Stomach (tissue), 9 donors: ENCODE measurements around the gene NDUFS1. TPM values are rescaled to one million over a fixed set of nuclear protein-coding genes. Genes with fewer than 3 reads are reported as not detected.

Experiments
- DNase-seq, 2 donors: peaks; one replicate each; pipeline versions ENCODE4 v3.0.0 to v3.0.0-alpha.2; 2013 to 2019
- H3K27ac ChIP-seq, 5 donors: fragments of 200-600 bp in 4 of 5; sonication (generic) in 4 of 5; one replicate each; pipeline ENCODE4 v1.5.1; 2013 to 2019; ENCODE audit warnings: mild to moderate bottlenecking in 1 of 5, moderate library complexity in 1 of 5
- H3K27me3 ChIP-seq, 3 donors: fragments of 200-600 bp; sonication (generic); one replicate each; pipeline ENCODE4 v1.5.1; 2017 to 2019; ENCODE audit warnings: mixed run types in 1 of 3
- H3K36me3 ChIP-seq, 4 donors: fragments of 200-600 bp; sonication (generic); 1 replicate in 3 of 4; 2 replicates in 1 of 4; pipeline ENCODE4 v1.5.1; 2016 to 2019
- H3K4me1 ChIP-seq, 4 donors: fragments of 200-600 bp; sonication (generic); one replicate each; pipeline ENCODE4 v1.5.1; 2016 to 2019
- H3K4me3 ChIP-seq, 4 donors: fragments of 200-600 bp; sonication (generic) in 3 of 4; one replicate each; pipeline ENCODE4 v1.5.1; 2016 to 2019; ENCODE audit warnings: mild to moderate bottlenecking in 1 of 4
- H3K9me3 ChIP-seq, 4 donors: fragments of 200-600 bp; sonication (generic); one replicate each; pipeline ENCODE4 v1.5.1; 2016 to 2019
- EP300 ChIP-seq: sonication (generic); formaldehyde crosslinking; IDR thresholded peaks from one replicate; pipeline ENCODE4 v1.6.1; 2017; ENCODE audit warnings: antibody characterized with exemption
- POLR2A ChIP-seq, 4 donors: fragments of 450-650 bp; IDR thresholded peaks; one replicate each; pipeline ENCODE4 v1.6.1; 2016; ENCODE audit warnings: antibody characterized with exemption in 4 of 4, control low read depth in 2 of 4, mild to moderate bottlenecking in 1 of 4, moderate library complexity in 1 of 4
- POLR2AphosphoS5 ChIP-seq, 3 donors: sonication (generic); formaldehyde crosslinking; IDR thresholded peaks; one replicate each; pipeline ENCODE4 v1.6.1; 2016; ENCODE audit warnings: antibody characterized with exemption in 3 of 3
- WGBS, 5 donors: extraction: QIAGEN DNeasy Blood & Tissue Kit in 3 of 5; methylation state at CpG; one replicate each; pipeline versions ENCODE4 v1.1.5 to v1.1.7; 2013 to 2018; 5-methylcytosine and 5-hydroxymethylcytosine counted together
- intact Hi-C: fragments of 100-400 bp; cut with DNase I; formaldehyde crosslinking; loops from one replicate; pipeline ENCODE4 v1.15.1; 2023; ENCODE audit warnings: low total_unique reads
- polyA plus RNA-seq, 3 donors: library from polyadenylated mRNA; stranded (reverse); fragments of 200-250 nt; gene quantifications; one replicate each; pipeline ENCODE4 v1.2.3, GENCODE V29; 2013
- total RNA-seq, 5 donors: library from RNA; depleted of rRNA; stranded (reverse); fragments of >200 nt; gene quantifications; one replicate each; pipeline versions ENCODE4 v1.1.0 to v1.2.3, GENCODE V29; 2014 to 2016
- TF ChIP-seq, protein P1 (sequence below), 7 experiments: fragments of 450-650 bp in 4 of 7; fragments of 200-600 bp in 3 of 7; sonication (generic) in 3 of 7; IDR thresholded peaks; one replicate each; pipeline ENCODE4 v1.5.1; 2016 to 2019; ENCODE audit warnings: antibody characterized with exemption in 7 of 7, control low read depth in 2 of 7, mild to moderate bottlenecking in 1 of 7
- donor health status: healthy with polysubstance abuse.
- donor health status: Bipolar disorder and iron deficiency.
- donor health status: healthy.

Gene NDUFS1
- total and polyA plus RNA-seq, 8 donors, result 9.8 to 143 (median 37.6) TPM

DNA sequence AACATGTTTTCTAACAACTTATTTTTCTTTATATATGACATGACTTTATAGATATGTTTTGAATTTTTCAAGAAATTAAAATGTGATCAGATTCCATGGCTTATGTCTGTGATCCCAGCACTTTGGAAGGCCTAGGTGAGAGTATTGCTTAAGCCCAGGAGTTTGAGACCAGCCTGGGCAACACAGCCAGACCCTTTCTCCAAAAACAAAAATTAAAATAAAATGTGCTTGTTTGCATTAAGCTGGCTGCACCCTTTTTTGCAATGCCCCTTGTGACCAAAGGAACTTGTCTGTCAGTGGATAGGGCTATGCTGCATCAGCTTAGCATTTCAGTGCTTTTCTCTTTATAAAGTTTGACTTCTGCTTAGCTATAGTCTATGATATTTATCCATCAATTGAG is 71.0 kb downstream of the NDUFS1 start:
- intact Hi-C loops, result no loop called here
- Histone ChIP-seq H3K9me3 (no peaks in the 10 kb centered on the region), H3K4me1 (peaks cover 5 to 41% (median 24%) of the 10 kb centered on the region in 4 donors), H3K27ac (no peak overlapping the region), H3K4me3 (no peak overlapping the region), H3K27me3 (no peaks in the 10 kb centered on the region), H3K36me3 (peaks cover 6 to 15% (median 13%) of the 10 kb centered on the region in 4 donors)
- TF ChIP-seq POLR2AphosphoS5 (IDR thresholded peaks at IDR 0.05) (no peak), EP300 (no peak), POLR2A (IDR thresholded peaks at IDR 0.05) (no peak)
- TF ChIP-seq, protein P1, sequence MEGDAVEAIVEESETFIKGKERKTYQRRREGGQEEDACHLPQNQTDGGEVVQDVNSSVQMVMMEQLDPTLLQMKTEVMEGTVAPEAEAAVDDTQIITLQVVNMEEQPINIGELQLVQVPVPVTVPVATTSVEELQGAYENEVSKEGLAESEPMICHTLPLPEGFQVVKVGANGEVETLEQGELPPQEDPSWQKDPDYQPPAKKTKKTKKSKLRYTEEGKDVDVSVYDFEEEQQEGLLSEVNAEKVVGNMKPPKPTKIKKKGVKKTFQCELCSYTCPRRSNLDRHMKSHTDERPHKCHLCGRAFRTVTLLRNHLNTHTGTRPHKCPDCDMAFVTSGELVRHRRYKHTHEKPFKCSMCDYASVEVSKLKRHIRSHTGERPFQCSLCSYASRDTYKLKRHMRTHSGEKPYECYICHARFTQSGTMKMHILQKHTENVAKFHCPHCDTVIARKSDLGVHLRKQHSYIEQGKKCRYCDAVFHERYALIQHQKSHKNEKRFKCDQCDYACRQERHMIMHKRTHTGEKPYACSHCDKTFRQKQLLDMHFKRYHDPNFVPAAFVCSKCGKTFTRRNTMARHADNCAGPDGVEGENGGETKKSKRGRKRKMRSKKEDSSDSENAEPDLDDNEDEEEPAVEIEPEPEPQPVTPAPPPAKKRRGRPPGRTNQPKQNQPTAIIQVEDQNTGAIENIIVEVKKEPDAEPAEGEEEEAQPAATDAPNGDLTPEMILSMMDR (IDR thresholded peaks at IDR 0.05), result no peak
- DNase-seq, result no peak

DNA sequence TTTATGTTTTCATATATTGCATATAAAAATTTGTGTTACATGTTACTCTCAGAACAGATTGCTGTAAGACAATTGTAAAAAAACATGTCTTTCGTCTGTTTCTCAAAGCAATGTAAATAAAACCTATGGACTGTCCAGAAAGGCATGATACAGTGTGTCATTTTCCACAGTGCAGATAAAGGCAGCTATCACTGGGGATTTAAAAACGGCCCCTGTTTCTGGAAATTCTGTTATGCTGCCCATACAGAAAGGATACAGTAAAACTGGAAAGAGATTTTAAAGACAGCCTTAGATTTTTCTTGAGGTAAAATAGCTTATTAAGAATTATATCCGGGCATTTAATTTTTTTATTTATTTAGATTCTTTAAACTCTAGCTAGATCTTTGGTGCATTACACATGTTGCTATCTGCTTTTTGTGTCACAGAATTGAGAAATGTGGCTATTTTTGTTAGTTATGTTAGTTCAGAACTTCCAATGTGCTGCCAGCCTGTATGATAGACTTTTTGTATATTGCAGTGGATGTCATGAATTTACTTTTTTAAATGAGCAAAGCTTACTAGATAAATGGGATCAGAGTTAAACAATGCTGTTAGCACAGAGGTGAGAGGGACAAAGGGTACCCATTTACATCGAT is 72.4 kb downstream of the NDUFS1 start:
- Histone ChIP-seq H3K27me3 (no peaks in the 10 kb centered on the region), H3K36me3 (peaks cover 6 to 15% (median 12%) of the 10 kb centered on the region in 4 donors), H3K4me3 (peak overlapping the region; percentile 66 to 91 (median 78)), H3K4me1 (peaks cover 9 to 50% (median 31%) of the 10 kb centered on the region in 4 donors), H3K9me3 (no peaks in the 10 kb centered on the region), H3K27ac (peak overlapping the region in 4 of 5 donors; percentile 98 to 100 (median 99))
- intact Hi-C loops, result no loop called here
- WGBS, 5 donors, result 0 to 2% (median 1%) methylated on average over 4 of the region's 4 CpGs
- peak in 1 of 2 donors; percentile 45 for DNase-seq
- TF ChIP-seq EP300, result no peak
- TF ChIP-seq, protein P1 (IDR thresholded peaks at IDR 0.05), result no peak
- no peak for TF ChIP-seq POLR2A (IDR thresholded peaks at IDR 0.05)
- no peak for TF ChIP-seq POLR2AphosphoS5 (IDR thresholded peaks at IDR 0.05)

DNA sequence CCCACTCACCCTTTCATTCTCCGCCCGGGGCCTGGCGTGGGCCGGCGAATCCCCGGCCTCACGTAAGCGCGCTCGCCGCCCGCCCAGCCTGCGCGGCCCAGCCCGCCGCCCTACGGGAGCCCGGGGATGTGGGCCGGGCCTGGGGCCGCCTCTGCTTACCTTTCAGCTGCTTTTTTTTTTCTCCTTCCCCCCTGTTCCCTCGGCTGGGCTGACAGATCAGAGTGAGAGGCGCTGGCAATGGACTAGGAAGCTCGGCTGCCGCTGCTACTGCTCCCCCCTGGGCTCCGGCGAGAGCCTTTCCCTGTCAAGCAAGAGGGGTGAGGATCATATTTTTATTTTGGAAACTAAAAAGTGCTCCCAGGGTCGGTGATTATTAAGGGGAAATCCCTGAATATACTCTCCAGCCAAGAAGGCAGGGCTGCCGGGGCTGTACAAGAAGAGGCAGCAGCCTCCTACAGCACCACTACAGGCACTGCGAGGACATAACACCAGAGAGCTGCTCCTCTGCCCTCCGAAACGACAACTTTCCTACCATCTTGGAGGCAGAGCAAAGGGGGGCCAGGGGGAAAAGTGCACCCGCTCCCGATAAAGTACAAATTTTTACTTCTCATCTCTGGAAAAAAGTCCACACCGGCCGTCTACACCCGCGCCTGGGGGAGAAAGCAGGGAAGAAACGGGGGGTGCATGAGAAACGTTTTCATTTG is 73.3 kb downstream of the NDUFS1 start, which contains the start of gene INO80D:
Gene INO80D, minus strand, starts transcription at position 433 of the 704 bp plus-strand sequence. CDS start 23,158 bp downstream, outside the sequence.
- peak; percentile 80 to 94 for DNase-seq
- Histone ChIP-seq H3K36me3 (peaks cover 6 to 12% (median 10%) of the 10 kb centered on the region in 4 donors), H3K4me1 (peaks cover 9 to 58% (median 32%) of the 10 kb centered on the region in 4 donors), H3K4me3 (peak within 1 kb of the TSS; percentile 66 to 91 (median 78)), H3K27me3 (no peaks in the 10 kb centered on the region), H3K9me3 (no peaks in the 10 kb centered on the region), H3K27ac (peak within 1 kb of the TSS; percentile 98 to 100 (median 99))
- TF ChIP-seq POLR2A (IDR thresholded peaks at IDR 0.05) (no peak), POLR2AphosphoS5 (IDR thresholded peaks at IDR 0.05) (peak; percentile 43 to 64 (median 60)), EP300 (no peak)
- TF ChIP-seq, protein P1 (IDR thresholded peaks at IDR 0.05), result peak in 4 of 7 experiments; percentile 24 to 52 (median 38)
- 0 to 1% (median 0%) methylated on average over 30 to 39 of the region's 39 CpGs for WGBS, 5 donors
- intact Hi-C loops, result no loop called here

DNA sequence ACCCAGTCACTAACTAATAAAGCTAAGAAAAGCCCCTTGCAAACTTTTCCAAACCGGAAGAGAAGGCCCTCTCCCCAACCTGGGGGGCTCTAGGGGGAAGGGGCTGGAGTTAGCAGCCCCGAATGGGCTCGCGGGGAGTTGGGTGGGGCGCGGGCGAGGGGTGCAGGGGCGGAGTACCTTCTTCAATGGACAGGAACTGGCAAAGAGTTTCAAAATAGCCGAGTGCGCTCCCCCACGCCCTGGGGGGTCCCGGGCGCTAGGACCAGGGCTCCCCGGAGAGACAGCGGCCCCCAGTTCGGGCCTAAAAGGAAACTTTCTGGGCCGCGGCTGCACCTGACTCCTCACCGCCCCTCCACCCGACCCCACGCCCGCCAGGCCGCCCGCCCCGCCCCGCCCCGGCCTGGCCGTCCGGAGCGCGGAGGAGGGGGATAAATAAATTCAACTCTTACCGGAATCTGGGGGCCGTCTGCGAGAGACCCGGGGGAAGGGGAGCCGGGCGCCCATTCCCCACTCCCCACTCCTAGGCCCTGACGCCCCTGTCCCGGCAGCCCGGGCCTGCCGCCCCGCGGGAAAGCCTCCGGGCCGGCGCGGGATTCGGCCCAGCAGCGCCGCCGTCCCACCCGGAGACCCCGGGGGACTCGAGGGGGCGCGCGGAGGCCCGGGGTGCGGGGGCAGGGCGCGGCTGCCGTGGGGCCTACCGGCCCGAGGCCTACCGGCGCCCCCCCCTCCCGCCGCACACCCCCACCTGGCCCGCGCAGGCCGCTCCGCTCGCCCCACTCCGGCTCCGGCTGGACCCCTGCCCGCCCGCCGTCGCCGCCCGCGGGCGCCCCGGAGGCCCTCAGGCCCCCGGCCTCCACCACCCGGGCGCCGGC is 74.1 kb downstream of the NDUFS1 start:
- H3K9me3 ChIP-seq, result no peaks in the 10 kb centered on the region
- peak overlapping the region; percentile 98 to 100 (median 99) for H3K27ac ChIP-seq
- peaks cover 9 to 60% (median 35%) of the 10 kb centered on the region in 4 donors for H3K4me1 ChIP-seq
- H3K4me3 ChIP-seq, result peak overlapping the region; percentile 66 to 91 (median 78)
- no peaks in the 10 kb centered on the region for H3K27me3 ChIP-seq
- no peak for TF ChIP-seq POLR2AphosphoS5 (IDR thresholded peaks at IDR 0.05)
- TF ChIP-seq, protein P1 (IDR thresholded peaks at IDR 0.05), result no peak
- TF ChIP-seq EP300, result no peak
- TF ChIP-seq POLR2A (IDR thresholded peaks at IDR 0.05), result no peak
- WGBS, 5 donors, result 0 to 3% (median 1%) methylated on average over 10 to 77 of the region's 88 CpGs
- DNase-seq, result peak; percentile 45 to 75
- intact Hi-C loops, result no loop called here
- H3K36me3 ChIP-seq, result peaks cover 2 to 5% (median 3%) of the 10 kb centered on the region in 4 donors
